NB4 (cell line): ENCODE measurements around the gene TNFRSF1B.

Source experiments
- CTCF ChIP-seq: IDR thresholded peaks from one replicate; pipeline ENCODE4 v1.5.1; 2012; ENCODE audit warnings: low read depth, low read length
- POLR2A ChIP-seq: IDR thresholded peaks from 2 replicates; pipeline ENCODE4 v1.6.1; 2011; ENCODE audit warnings: mild to moderate bottlenecking; ENCODE audit not compliant: insufficient read length; ENCODE audit errors: extremely low read depth

- no peak for TF ChIP-seq CTCF
- TF ChIP-seq POLR2A, result no peak
These were observed 78.9 kb downstream of the TNFRSF1B start for GRCh38 chr1:12245733-12246132.
